Stimulated activated CD4-positive, alpha-beta T cell treated with anti-CD3 and anti-CD28 coated beads, Interleukin-1b, Interleukin-23, amount 100 ng/mL, for 48 hours (primary cell): ENCODE data around the gene TRPV4.
A peak's percentile ranks its signal among the peaks of the same experiment; 100 is the strongest.

Experiments
- DNase-seq: peaks from one replicate; pipeline ENCODE4 v3.0.0-alpha.2; 2020

Gene TRPV4

GRCh38 chr12:109804820-109805761 is 28.1 kb downstream of the TRPV4 start:
- peak; percentile 56 for DNase-seq

- DNase-seq = no peak
These were observed 29.5 kb downstream of the TRPV4 start for GRCh38 chr12:109803678-109804077.

- no peak for DNase-seq
These were observed 30.4 kb downstream of the TRPV4 start for GRCh38 chr12:109802828-109803227.

DNA sequence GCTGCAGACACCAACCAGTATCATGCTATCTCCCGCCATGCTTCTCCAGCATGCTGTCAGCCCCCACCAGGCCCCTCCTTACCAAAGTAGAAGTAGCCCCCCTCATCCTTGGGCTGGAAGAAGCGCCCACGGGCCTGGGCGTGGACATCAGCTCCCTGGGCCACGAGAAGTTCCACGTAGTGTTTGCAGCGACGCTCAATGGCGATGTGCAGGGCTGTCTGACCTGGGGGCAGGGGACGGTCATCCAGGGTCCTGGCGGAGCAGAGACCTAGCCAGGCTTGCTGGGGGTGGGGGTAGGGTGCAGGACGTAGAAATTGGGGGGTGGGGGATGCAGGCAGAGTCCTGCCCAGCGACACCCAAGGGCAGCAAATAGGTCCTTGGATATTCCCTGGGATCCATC is 32.7 kb downstream of the TRPV4 start:
- DNase-seq = no peak

GRCh38 chr12:109798691-109799090 is 34.5 kb downstream of the TRPV4 start:
- no peak for DNase-seq

DNA sequence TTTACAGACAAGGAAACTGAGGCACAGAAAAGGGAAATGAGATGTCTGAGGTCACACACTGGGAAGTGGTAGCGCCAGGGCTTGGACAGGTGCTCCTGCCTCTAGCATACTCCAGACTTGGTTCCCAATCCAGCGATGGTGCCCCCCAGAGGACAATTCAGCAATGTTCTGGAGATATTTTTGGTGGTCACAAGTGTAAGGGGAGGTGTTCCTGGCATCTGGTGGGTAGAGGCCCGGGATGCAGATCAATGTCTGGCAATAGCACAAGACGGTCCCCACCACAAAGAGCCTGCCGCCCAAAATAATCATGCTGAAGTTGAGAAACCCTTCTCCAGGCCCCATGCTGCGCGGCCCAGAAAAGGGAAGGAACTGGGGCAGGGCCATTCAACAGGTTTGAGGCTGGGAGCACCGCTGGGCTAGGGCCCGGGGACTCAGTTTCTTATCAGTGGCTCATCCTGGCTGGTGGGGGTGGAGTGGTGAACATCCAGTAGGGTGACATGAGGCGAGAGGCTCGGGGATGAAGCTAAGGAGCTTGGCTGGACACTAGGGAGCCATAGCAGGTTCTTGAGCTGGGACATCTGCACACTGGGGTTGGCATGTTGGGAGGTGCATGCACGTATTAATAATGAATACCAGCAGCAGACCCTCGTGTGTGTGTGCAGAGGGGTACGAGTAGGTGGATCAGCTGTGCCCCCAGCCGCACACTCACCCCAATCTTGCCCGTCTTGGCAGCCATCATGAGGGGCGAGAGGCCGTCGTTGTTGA is 35.1 kb downstream of the TRPV4 start:
- DNase-seq = no peak

GRCh38 chr12:109796057-109796456 is 37.1 kb downstream of the TRPV4 start:
- DNase-seq = no peak

GRCh38 chr12:109795023-109795422 is 38.2 kb downstream of the TRPV4 start:
- DNase-seq = no peak

- DNase-seq = no peak
These were observed 39.2 kb downstream of the TRPV4 start for GRCh38 chr12:109793826-109794501.

- DNase-seq = no peak
These were observed 39.8 kb downstream of the TRPV4 start for GRCh38 chr12:109793411-109793810.

- no peak for DNase-seq
These were observed 40.2 kb downstream of the TRPV4 start for GRCh38 chr12:109792992-109793391.

DNA sequence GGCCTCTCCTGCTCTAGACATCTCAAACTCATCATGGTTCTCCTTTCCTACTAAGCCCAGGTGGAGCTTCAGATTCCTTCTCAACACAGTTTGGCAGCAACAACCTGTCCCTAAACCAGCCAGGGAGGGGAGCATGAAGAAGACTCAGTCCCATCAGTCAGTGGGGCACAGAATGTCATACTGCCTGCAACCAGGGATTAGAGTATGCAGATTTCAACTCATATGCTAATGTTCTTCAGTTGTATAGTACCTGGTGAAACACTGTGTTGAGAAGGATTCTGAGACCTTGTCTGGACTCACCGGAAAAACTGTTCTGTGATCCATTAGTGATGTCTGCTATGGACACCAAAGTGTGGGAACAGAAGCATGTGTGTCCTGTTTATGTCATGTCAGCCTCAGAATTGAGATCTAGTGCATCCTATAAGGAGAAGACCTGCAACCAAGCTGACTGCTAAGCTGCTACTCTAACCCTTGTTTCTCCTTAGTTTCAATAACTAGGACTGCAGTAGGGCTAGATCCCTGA is 43.6 kb downstream of the TRPV4 start:
- no peak for DNase-seq

GRCh38 chr12:109786799-109787198 is 46.4 kb downstream of the TRPV4 start:
- no peak for DNase-seq

- DNase-seq = no peak
These were observed 47.3 kb downstream of the TRPV4 start for GRCh38 chr12:109785854-109786253.

DNA sequence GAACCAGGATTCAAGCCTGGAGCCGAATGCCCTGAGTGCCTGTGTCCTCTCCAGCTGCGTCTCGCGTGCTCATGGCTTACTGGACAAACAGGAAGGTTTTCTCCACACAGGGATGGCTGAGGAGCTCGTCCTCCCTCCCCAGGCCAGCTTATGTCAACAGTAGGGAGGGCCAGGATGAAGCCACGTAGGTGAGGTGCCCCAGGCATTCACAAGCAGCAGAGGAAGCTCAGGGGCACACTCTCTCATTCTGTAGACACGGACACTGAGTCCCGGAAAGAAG is 49.3 kb downstream of the TRPV4 start:
- DNase-seq = no peak

- no peak for DNase-seq
These were observed 49.8 kb downstream of the TRPV4 start for GRCh38 chr12:109783135-109783964.

DNA sequence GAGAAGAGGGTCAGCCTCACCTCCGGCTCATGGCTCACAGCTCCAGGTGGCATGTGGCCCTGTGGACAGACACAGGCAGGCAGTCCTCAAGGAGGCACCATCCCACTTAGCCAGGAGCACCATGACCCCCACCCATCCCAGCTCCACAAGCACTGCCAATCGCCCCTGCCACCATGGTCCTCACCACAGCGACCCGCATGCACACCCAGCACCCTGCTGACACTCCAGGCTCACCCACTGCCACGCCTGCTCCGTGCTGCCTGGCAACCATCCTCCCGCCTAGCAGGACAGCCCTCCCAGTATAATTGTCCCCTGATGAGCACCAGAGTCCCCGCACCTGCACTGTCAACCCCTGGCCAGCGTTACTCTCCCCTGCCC is 50.9 kb downstream of the TRPV4 start:
- no peak for DNase-seq

- no peak for DNase-seq
These were observed 51.4 kb downstream of the TRPV4 start for GRCh38 chr12:109781668-109782325.

GRCh38 chr12:109779382-109779781 is 53.8 kb downstream of the TRPV4 start:
- no peak for DNase-seq

DNA sequence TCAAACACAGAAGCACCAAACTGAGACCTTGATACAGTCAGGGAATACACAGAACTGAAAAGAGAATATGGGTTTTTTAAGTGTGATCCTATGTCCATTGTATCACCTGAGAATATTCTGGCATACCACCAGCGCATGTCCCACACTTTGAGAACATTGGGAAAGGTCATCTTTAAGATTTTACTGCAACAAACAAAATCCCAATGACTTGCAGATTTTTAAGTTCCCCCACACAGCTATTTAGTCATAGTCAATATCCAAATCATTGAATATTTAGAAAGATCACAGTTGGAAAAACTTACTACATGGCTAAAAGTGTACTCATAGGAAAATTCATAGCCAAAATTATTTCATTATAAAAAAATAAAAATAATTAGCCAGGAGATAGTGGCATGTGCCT is 54.5 kb downstream of the TRPV4 start:
- no peak for DNase-seq

DNA sequence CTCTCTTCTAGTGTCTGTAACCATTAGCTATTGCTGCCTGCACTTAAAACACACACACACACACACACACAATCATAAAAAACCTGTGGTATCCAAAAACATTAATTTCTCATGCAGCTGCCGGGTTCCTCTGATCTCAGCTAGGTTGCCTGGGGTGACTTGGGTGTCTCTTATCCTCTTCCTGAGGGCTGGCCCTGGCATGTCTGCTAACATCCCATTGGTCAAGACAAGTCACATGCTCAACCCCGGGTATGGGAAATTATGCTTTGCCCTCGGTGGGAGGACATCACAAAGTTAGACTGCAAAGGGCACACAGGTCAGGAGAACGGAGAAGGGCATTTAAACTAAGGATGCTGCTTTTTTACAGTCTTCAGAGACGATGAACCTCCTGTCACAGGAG is 55.7 kb downstream of the TRPV4 start:
- peak; percentile 54 for DNase-seq

GRCh38 chr12:109776624-109777023 is 56.6 kb downstream of the TRPV4 start:
- DNase-seq = no peak
